GM23338 (cell line): ENCODE measurements around the gene ACOXL. TPM values are rescaled to one million over a fixed set of nuclear protein-coding genes. Genes with fewer than 3 reads are reported as not detected.
A peak's percentile ranks its signal among the peaks of the same experiment; 100 is the strongest.

Experiments
- ATAC-seq: fragments of 200-7000 bp; cut with Tn5 transposase; 3 replicates; pipeline ENCODE4 v1.9.1; 2020
- DNase-seq: peaks from one replicate; pipeline ENCODE4 v3.0.0-alpha.2; 2015; ENCODE audit warnings: low spot score
- H2AFZ ChIP-seq: fragments of 200-600 bp; sonication (generic); 2 replicates; pipeline ENCODE4 v1.8.0; 2016; ENCODE audit warnings: antibody characterized with exemption, mild to moderate bottlenecking, moderate library complexity
- H3F3A ChIP-seq: fragments of 200-600 bp; sonication (generic); replicated peaks from 2 replicates; pipeline ENCODE4 v1.8.0; 2017; ENCODE audit warnings: antibody characterized with exemption, mixed run types, low read depth
- H3K27ac ChIP-seq: fragments of 200-600 bp; sonication (generic); 2 replicates; pipeline ENCODE4 v1.6.1; 2016; ENCODE audit warnings: low read depth
- H3K27me3 ChIP-seq: fragments of 200-600 bp; sonication (generic); 2 replicates; pipeline ENCODE4 v1.8.0; 2016; ENCODE audit warnings: mild to moderate bottlenecking, mixed run types, moderate library complexity; ENCODE audit not compliant: insufficient read depth
- H3K36me3 ChIP-seq: fragments of 200-600 bp; sonication (generic); 2 replicates; pipeline ENCODE4 v1.8.0; 2016; ENCODE audit warnings: mild to moderate bottlenecking; ENCODE audit not compliant: insufficient read depth
- H3K4me1 ChIP-seq: fragments of 200-600 bp; sonication (generic); 2 replicates; pipeline ENCODE4 v1.8.0; 2016; ENCODE audit warnings: mild to moderate bottlenecking, moderate library complexity; ENCODE audit not compliant: insufficient read depth
- H3K4me2 ChIP-seq: fragments of 200-600 bp; sonication (generic); 2 replicates; pipeline ENCODE4 v1.7.1; 2017; ENCODE audit warnings: mixed run types
- H3K4me3 ChIP-seq: fragments of 200-600 bp; sonication (generic); 2 replicates; pipeline ENCODE4 v1.6.1; 2016; ENCODE audit warnings: mixed run types
- H3K79me2 ChIP-seq: fragments of 200-600 bp; sonication (generic); replicated peaks from 2 replicates; pipeline ENCODE4 v1.8.0; 2017; ENCODE audit warnings: mild to moderate bottlenecking; ENCODE audit not compliant: insufficient read depth
- H3K9me2 ChIP-seq: fragments of 200-600 bp; sonication (generic); 2 replicates; pipeline ENCODE4 v1.8.0; 2017; ENCODE audit not compliant: insufficient read depth
- H4K20me1 ChIP-seq: fragments of 200-600 bp; sonication (generic); replicated peaks from 2 replicates; pipeline ENCODE4 v1.8.0; 2017; ENCODE audit warnings: mild to moderate bottlenecking; ENCODE audit not compliant: insufficient read depth
- H3K27ac Mint-ChIP-seq: 2 replicates; pipeline ENCODE4 v1.8.0; 2020; ENCODE audit warnings: inconsistent platforms, mild to moderate bottlenecking, moderate library complexity, mixed read lengths
- H3K27me3 Mint-ChIP-seq: 3 replicates; pipeline ENCODE4 v1.8.0; 2022; ENCODE audit warnings: low read depth, mild to moderate bottlenecking, moderate library complexity, mixed read lengths, inconsistent platforms; ENCODE audit not compliant: insufficient read depth, poor library complexity
- H3K36me3 Mint-ChIP-seq: 3 replicates; pipeline ENCODE4 v1.8.0; 2021; ENCODE audit warnings: low read depth, mild to moderate bottlenecking, inconsistent platforms, moderate library complexity, mixed read lengths
- H3K4me1 Mint-ChIP-seq: 3 replicates; pipeline ENCODE4 v1.8.0; 2020; ENCODE audit warnings: mild to moderate bottlenecking, inconsistent platforms, mixed read lengths
- H3K4me3 Mint-ChIP-seq: 3 replicates; pipeline ENCODE4 v1.8.0; 2021; ENCODE audit warnings: moderate library complexity, mild to moderate bottlenecking, inconsistent platforms, mixed read lengths
- H3K9me3 Mint-ChIP-seq: 3 replicates; pipeline ENCODE4 v1.8.0; 2020; ENCODE audit warnings: moderate library complexity, mild to moderate bottlenecking, inconsistent platforms, mixed read lengths
- CREB1 ChIP-seq: fragments of 250-450 bp; sonication (Bioruptor Pico); IDR thresholded peaks from 2 replicates; pipeline ENCODE4 v1.5.0; 2020; ENCODE audit warnings: low read depth, mild to moderate bottlenecking, moderate library complexity
- CTCF ChIP-seq, 2 experiments: fragments of 200-600 bp in 1 of 2; sonication (generic) in 1 of 2; conservative IDR thresholded peaks; 2 replicates each; pipeline versions ENCODE4 v1.5.1 to v1.6.1; 2016 to 2017; ENCODE audit warnings: antibody characterized with exemption in 2 of 2, low read depth in 2 of 2, mild to moderate bottlenecking in 2 of 2, moderate library complexity in 1 of 2
- ETS1 ChIP-seq: IDR thresholded peaks from 2 replicates; pipeline ENCODE4 v1.6.1; 2016; ENCODE audit warnings: antibody characterized with exemption
- EZH2 ChIP-seq: fragments of 200-600 bp; sonication (generic); IDR thresholded peaks from one replicate; pipeline ENCODE4 v1.8.0; 2017; ENCODE audit warnings: antibody characterized with exemption, mild to moderate bottlenecking, low read depth; ENCODE audit not compliant: unreplicated experiment
- EZH2phosphoT487 ChIP-seq: fragments of 200-600 bp; sonication (generic); IDR thresholded peaks from one replicate; pipeline ENCODE4 v1.8.1; 2018; ENCODE audit warnings: antibody characterized with exemption; ENCODE audit not compliant: unreplicated experiment
- JUNB ChIP-seq: IDR thresholded peaks from one replicate; pipeline ENCODE4 v1.6.1; 2016; ENCODE audit warnings: antibody characterized with exemption; ENCODE audit not compliant: unreplicated experiment
- NANOG ChIP-seq: IDR thresholded peaks from 2 replicates; pipeline ENCODE4 v1.6.1; 2016; ENCODE audit warnings: antibody characterized with exemption, borderline replicate concordance
- POLR2AphosphoS5 ChIP-seq: IDR thresholded peaks from 2 replicates; pipeline ENCODE4 v1.6.1; 2016; ENCODE audit warnings: antibody characterized with exemption, low read depth
- REST ChIP-seq: IDR thresholded peaks from one replicate; pipeline ENCODE4 v1.6.1; 2018; ENCODE audit warnings: antibody characterized with exemption; ENCODE audit not compliant: unreplicated experiment
- STAT1 ChIP-seq: IDR thresholded peaks from one replicate; pipeline ENCODE4 v1.6.1; 2016; ENCODE audit warnings: antibody characterized with exemption; ENCODE audit not compliant: unreplicated experiment
- ZNF114 ChIP-seq: fragments of 250-450 bp; sonication (Bioruptor Pico); IDR thresholded peaks from 2 replicates; pipeline ENCODE4 v1.5.0; 2020; ENCODE audit warnings: mild to moderate bottlenecking, moderate library complexity
- ZNF331 ChIP-seq: fragments of 250-450 bp; sonication (Bioruptor Pico); IDR thresholded peaks from 2 replicates; pipeline ENCODE4 v1.5.0; 2020; ENCODE audit warnings: low read depth, mild to moderate bottlenecking, moderate library complexity
- polyA plus RNA-seq: library from polyadenylated mRNA; unstranded; fragments of >200 nt; fragmentation: Nextera tagmentation; extraction: Ambion mirVana; gene quantifications from 2 replicates; pipeline ENCODE4 v1.2.1, GENCODE V29; 2016
- total RNA-seq: library from RNA; depleted of rRNA; stranded (reverse); fragments of >200 nt; shearing (Covaris generic); gene quantifications from 2 replicates; pipeline ENCODE4 v1.2.3, GENCODE V29; 2014

The ACOXL gene
- total and polyA plus RNA-seq, 2 experiments from 2014 or later = 9.0 to 14.7 TPM

GRCh38 chr2:111157071-111157661 lies 424.8 kb downstream of the ACOXL start:
- Mint-ChIP-seq H3K27me3 (peaks cover 2% of the 10 kb centered on the region), H3K27ac (peak overlapping the region; percentile 38; the same call in 1 of the 2 replicates), H3K9me3 (no peaks in the 10 kb centered on the region), H3K4me3 (no peak overlapping the region), H3K4me1 (peaks cover 34% of the 10 kb centered on the region), H3K36me3 (peaks cover 44% of the 10 kb centered on the region)
- no peak overlapping the region for H3K27ac ChIP-seq
- peak overlapping the region; percentile 20; the same call in 1 of the 2 replicates for H3K4me2 ChIP-seq
- peaks cover 85% of the 10 kb centered on the region for H3K79me2 ChIP-seq
- no peak overlapping the region for H2AFZ ChIP-seq
- no peaks in the 10 kb centered on the region for H3K9me2 ChIP-seq
- H3F3A ChIP-seq = no peaks in the 10 kb centered on the region
- no peaks in the 10 kb centered on the region for H3K27me3 ChIP-seq
- ATAC-seq (no peak), DNase-seq (no peak)
- H3K4me3 ChIP-seq = no peak overlapping the region
- TF ChIP-seq STAT1 (no peak), CTCF (conservative IDR thresholded peaks at IDR 0.05; ENCODE audit: low read depth in 2 of 2) (no peak), CREB1 (CRISPR knock-in tag) (no peak), NANOG (no peak), REST (no peak)
- peaks cover 16% of the 10 kb centered on the region for H3K4me1 ChIP-seq
- H3K36me3 ChIP-seq = peaks cover 16% of the 10 kb centered on the region; the same call in 1 of the 2 replicates
- peaks cover 27% of the 10 kb centered on the region for H4K20me1 ChIP-seq

GRCh38 chr2:111157798-111158197 lies 425.4 kb downstream of the ACOXL start:
- Mint-ChIP-seq H3K27ac (0 out of 2 replicates have a peak overlapping the region, but pooled peaks have one; percentile 9), H3K4me1 (peaks cover 40% of the 10 kb centered on the region)

More at GRCh38 chr2:111157798-111158197, 425.4 kb downstream of the ACOXL start:
- peaks cover 21% of the 10 kb centered on the region for H3K4me1 ChIP-seq
- H3K36me3 Mint-ChIP-seq = peaks cover 41% of the 10 kb centered on the region
- no peak overlapping the region for H3K27ac ChIP-seq
- peak overlapping the region; percentile 20; the same call in 1 of the 2 replicates for H3K4me2 ChIP-seq
- H3F3A ChIP-seq = no peaks in the 10 kb centered on the region
- no peak for ATAC-seq
- no peak for DNase-seq
- H3K27me3 Mint-ChIP-seq = peaks cover 2% of the 10 kb centered on the region
- no peaks in the 10 kb centered on the region for H3K9me3 Mint-ChIP-seq
- no peak overlapping the region for H2AFZ ChIP-seq
- H3K36me3 ChIP-seq = peaks cover 16% of the 10 kb centered on the region; the same call in 1 of the 2 replicates
- H3K4me3 Mint-ChIP-seq = no peak overlapping the region
- TF ChIP-seq NANOG (no peak), POLR2AphosphoS5 (no peak), EZH2 (no peak), ZNF331 (CRISPR knock-in tag) (no peak), ZNF114 (no peak), CREB1 (CRISPR knock-in tag) (no peak), STAT1 (no peak), ETS1 (no peak), JUNB (no peak), EZH2phosphoT487 (no peak), CTCF (conservative IDR thresholded peaks at IDR 0.05; ENCODE audit: low read depth in 2 of 2) (no peak)
- H3K79me2 ChIP-seq = peaks cover 84% of the 10 kb centered on the region
- H4K20me1 ChIP-seq = peaks cover 23% of the 10 kb centered on the region
- no peaks in the 10 kb centered on the region for H3K27me3 ChIP-seq
- H3K4me3 ChIP-seq = no peak overlapping the region
- no peaks in the 10 kb centered on the region for H3K9me2 ChIP-seq
